GM13977 (cell line): ENCODE data around the gene ANKMY1.

ENCODE experiments used
- DNase-seq: peaks from one replicate; pipeline ENCODE4 v3.0.0; 2012; ENCODE audit warnings: low spot score
- in situ Hi-C: fragments of 300-500 bp; cut with MboI; formaldehyde crosslinking; loops from one replicate; pipeline ENCODE4 v1.12.0; 2022; ENCODE audit warnings: low sequenced_read_pairs, low pct_unique_long_range_greater_than_20kb, mixed read lengths, inconsistent platforms; ENCODE audit not compliant: unreplicated experiment
- TF ChIP-seq, protein P1 (sequence below): IDR thresholded peaks from 2 replicates; pipeline ENCODE4 v1.5.1; 2012; ENCODE audit warnings: mild to moderate bottlenecking, control low read depth; ENCODE audit not compliant: insufficient read depth; ENCODE audit errors: extremely low read depth, missing control alignments

Gene ANKMY1

DNA sequence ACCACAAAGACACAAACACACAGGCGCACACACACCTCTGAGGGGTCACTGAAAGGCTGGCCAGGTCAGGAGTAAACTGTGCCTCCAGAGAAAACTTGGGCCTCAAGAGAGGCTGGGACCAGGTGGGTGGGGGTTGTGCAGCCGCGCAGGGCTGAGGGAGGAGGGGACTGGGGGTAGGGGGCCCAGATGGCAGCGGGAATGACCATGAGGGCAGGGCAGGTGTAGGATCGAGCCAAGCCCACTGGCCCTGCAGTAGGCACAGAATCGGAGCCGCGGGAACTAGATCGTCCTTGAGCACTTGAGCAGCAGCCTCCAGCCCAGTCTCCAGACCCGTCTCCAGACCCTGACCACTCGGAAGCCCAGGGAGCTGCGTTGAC is 36.8 kb downstream of the ANKMY1 start:
- in situ Hi-C loops = loop anchor here (25.0 kb wide), 1 partner anchor 316 kb away; no protein-coding TSS in a partner anchor
- DNase-seq = no peak
- TF ChIP-seq, protein P1, sequence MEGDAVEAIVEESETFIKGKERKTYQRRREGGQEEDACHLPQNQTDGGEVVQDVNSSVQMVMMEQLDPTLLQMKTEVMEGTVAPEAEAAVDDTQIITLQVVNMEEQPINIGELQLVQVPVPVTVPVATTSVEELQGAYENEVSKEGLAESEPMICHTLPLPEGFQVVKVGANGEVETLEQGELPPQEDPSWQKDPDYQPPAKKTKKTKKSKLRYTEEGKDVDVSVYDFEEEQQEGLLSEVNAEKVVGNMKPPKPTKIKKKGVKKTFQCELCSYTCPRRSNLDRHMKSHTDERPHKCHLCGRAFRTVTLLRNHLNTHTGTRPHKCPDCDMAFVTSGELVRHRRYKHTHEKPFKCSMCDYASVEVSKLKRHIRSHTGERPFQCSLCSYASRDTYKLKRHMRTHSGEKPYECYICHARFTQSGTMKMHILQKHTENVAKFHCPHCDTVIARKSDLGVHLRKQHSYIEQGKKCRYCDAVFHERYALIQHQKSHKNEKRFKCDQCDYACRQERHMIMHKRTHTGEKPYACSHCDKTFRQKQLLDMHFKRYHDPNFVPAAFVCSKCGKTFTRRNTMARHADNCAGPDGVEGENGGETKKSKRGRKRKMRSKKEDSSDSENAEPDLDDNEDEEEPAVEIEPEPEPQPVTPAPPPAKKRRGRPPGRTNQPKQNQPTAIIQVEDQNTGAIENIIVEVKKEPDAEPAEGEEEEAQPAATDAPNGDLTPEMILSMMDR = no peak

DNA sequence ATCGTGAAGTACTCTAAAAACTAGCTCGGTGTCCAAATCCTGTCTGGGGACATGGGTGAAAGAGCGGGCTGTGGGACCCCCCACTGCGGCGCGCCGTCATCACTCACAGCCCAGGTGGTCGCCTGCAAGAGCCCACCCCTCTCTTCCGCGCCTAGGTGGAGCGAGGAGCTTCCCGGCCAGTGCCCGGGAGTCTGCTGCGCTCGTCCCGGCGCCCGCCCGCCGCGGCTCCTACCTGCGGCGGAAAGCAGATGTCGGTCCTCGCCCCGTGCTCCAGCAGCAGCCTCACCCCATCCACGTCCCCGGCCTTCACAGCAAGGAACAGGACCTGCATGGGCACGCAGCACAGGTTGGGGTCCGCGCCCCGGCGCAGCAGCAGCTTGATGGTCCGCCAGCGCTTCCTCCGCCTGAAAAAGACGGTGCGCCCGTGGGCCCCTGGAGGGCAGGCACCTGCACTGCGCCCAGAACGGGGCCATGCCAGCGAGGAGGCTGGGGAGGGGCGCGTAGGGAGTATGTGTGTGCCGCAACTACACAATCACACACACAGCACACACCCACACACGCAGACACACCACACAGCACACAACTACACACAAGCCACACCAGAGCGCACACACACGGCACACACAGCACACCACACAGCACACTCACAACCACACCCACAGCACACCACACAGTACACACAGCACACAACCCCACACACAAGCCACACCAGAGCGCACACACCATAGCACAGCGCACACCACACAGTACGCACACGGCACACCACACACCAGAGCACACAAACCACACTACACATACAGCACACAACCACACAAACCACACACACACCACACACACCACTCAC is 37.4 kb downstream of the ANKMY1 start:
- TF ChIP-seq, protein P1 = no peak
- DNase-seq = no peak
- in situ Hi-C loops = loop anchor here (25.0 kb wide), 1 partner anchor 317 kb away; no protein-coding TSS in a partner anchor

DNA sequence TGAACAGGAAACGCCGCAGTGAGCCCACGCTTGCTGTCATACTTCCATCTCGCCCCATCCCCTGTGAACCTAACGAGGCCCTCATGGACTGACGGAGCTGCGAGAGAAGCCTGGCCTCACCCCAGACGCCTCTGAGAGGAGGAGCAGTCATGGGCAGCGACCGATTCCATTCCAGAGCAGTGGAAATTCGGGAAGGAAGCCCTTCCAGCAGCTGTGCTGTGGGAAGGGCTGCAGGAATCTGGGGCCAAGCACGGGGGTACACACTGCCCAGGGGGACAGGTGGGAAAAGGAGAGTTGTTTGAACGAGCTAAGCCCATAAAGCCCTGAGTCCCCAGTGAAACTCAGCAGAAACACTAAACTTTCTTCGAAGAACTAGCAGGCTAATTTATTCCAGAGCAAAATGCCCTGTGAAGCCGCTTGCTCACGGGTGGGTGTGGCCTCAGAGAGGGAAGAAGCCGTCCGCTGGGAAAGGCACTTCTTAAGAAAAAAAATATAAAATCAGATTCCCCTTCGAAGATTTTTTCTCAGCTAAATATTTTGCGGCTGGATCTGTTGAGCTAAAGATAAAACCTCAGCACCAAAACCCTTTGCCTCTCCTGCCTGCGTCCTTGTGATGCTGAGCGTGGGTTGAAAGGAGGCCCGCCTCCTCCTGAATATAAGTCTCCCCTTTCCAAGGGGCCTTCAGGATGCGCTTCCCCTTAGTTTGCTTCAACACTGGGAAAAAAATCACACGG is 38.2 kb downstream of the ANKMY1 start:
- TF ChIP-seq, protein P1 = no peak
- in situ Hi-C loops = loop anchor here (25.0 kb wide), 1 partner anchor 318 kb away; no protein-coding TSS in a partner anchor
- DNase-seq = no peak

DNA sequence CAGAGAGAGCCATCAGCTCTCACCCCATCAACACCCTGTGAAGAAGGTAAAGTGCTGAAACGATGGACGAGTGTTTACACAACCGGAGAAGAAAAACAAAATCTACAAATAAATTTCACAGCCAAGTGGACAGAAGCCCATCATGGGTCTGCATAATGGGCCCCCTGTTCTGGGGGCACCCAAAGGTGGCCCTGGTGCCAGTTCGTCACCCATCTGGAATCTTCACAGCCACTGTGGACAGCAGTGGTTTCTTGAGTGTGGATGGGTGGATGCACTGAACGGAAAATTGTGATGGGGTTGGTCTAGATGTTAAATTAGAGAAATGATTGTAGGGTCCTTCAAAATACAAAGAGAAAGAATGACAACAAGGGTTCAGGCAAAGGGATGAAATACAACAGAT is 38.8 kb downstream of the ANKMY1 start:
- in situ Hi-C loops = loop anchor here (25.0 kb wide), 1 partner anchor 318 kb away; no protein-coding TSS in a partner anchor
- TF ChIP-seq, protein P1 = no peak
- no peak for DNase-seq

DNA sequence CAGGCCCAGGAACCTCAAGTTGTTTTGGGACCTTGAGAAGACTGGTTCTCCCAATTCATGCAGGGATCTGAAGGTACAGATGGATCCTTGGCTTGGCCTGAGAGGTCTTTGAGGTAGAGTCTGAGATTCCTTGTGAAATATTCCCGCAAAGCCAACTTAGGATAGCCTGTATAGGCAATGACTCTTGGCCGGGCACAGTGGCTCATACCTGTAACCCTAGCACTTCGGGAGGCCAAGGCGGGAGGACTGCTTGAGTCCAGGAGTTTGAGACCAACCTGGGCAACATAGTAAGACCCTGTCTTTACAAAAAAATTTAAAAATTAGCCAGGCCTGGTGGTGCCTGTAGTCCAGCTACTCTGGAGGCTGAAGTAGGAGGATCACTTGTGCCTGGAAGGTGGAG is 40.4 kb downstream of the ANKMY1 start:
- TF ChIP-seq, protein P1 = no peak
- no peak for DNase-seq
- in situ Hi-C loops = loop anchor here (25.0 kb wide), 1 partner anchor 320 kb away; no protein-coding TSS in a partner anchor

DNA sequence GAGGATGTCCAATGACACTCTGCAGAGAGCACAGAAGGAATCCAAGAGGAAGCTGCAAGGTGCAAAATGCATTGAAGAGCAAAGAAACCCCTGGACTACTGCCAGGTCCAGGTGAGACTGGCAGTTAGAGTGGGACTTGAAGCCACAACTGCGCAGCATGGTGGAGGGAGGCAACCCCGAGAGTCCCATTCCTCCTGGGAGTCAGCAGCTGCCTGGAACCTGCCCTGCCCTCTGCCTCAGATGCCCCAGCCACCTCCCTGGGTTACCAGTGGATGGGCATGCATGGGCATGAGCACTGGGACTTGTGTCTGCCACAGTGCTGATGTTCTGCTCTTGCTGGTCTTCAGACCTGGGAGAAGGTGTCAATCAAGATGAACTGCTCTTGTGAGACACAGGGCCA is 43.2 kb downstream of the ANKMY1 start:
- in situ Hi-C loops = loop anchor here (25.0 kb wide), 1 partner anchor 323 kb away; no protein-coding TSS in a partner anchor
- TF ChIP-seq, protein P1 = no peak
- DNase-seq = no peak
